ENCODE results near the gene DYNC2H1.

The DYNC2H1 gene

GRCh38 chr11:103483996-103484395 lies 374.8 kb downstream of the DYNC2H1 start:
- DNase-seq = no peak

- DNase-seq = no peak
Observed at GRCh38 chr11:103484545-103484944, 375.3 kb downstream of the DYNC2H1 start.

GRCh38 chr11:103486604-103487003 lies 377.4 kb downstream of the DYNC2H1 start:
- DNase-seq = no peak

GRCh38 chr11:103487113-103487512 lies 377.9 kb downstream of the DYNC2H1 start:
- DNase-seq = no peak

GRCh38 chr11:103488031-103488461 lies 378.8 kb downstream of the DYNC2H1 start:
- no peak for DNase-seq

GRCh38 chr11:103488579-103488978 lies 379.4 kb downstream of the DYNC2H1 start:
- no peak for DNase-seq

GRCh38 chr11:103491777-103492176 lies 382.6 kb downstream of the DYNC2H1 start:
- no peak for DNase-seq

GRCh38 chr11:103494491-103494890 lies 385.3 kb downstream of the DYNC2H1 start:
- DNase-seq = no peak

GRCh38 chr11:103497268-103497667 lies 388.0 kb downstream of the DYNC2H1 start:
- DNase-seq = no peak

- no peak for DNase-seq
Observed at GRCh38 chr11:103499710-103500340, 390.6 kb downstream of the DYNC2H1 start.

- no peak for DNase-seq
Observed at GRCh38 chr11:103515283-103515682, 406.1 kb downstream of the DYNC2H1 start.

- no peak for DNase-seq
Observed at GRCh38 chr11:103520792-103521191, 411.6 kb downstream of the DYNC2H1 start.

- no peak for DNase-seq
Observed at GRCh38 chr11:103525069-103525468, 415.8 kb downstream of the DYNC2H1 start.

GRCh38 chr11:103528046-103528445 lies 418.8 kb downstream of the DYNC2H1 start:
- no peak for DNase-seq

- DNase-seq = no peak
Observed at GRCh38 chr11:103528596-103528995, 419.4 kb downstream of the DYNC2H1 start.

GRCh38 chr11:103529181-103529684 lies 420.0 kb downstream of the DYNC2H1 start:
- no peak for DNase-seq

Measured in hematopoietic multipotent progenitor cell treated with erythropoietin and hydrocortisone succinate and interleukin-3 and kit ligand, for 4 days (in vitro differentiated cells).